ENCODE data around the gene FHOD3. TPM values are rescaled to one million over a fixed set of nuclear protein-coding genes. Genes with fewer than 3 reads are reported as not detected.

FHOD3 gene
- total and polyA plus RNA-seq, 2 of the 13 experiments (the other 11 are each of a cell fraction or from before 2014, with no cell fraction given), result 0.07 TPM; not detected in 1

DNA sequence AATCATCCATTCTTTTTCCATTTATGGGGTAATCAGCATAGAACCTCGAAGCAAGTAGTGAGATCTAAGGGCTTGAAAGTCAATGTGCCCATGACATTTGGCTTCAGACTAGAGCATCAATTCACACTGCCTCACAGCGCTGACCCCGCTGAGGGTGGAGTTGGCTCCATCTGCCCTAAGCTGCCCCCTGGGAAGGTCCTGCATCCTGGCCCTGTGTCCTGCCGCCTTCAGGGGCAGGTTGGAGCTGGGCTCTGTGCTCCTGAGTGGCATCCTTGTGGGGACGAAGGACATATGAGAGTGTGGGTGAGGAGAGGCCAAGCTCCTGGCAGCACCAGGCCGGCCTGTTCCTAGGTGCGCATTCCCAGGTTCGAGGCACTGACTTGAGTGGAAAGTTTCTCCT, 249.4 kb downstream of the FHOD3 start:
- DNase-seq (ENCODE audit: low spot score), result no peak
- WGBS (ENCODE audit: low lambda C conversion rate), result 41% methylated on average over 5 of the region's 8 CpGs
- BruUV-seq (replicated peaks), result no TSS peak
- Histone ChIP-seq H3K9me3 (ENCODE audit: low read length) (no peaks in the 10 kb centered on the region), H3K9ac (ENCODE audit: insufficient read depth, low read depth, low read length) (no peak overlapping the region), H3K27me3 (ENCODE audit: control insufficient read depth in 1 of 2, insufficient read depth in 2 of 2, low read length in 2 of 2) (peaks cover 0 to 18% of the 10 kb centered on the region in 2 experiments; a peak in 3 of 5 replicates), H3K79me2 (ENCODE audit: insufficient read depth, low read length) (no peaks in the 10 kb centered on the region), H3K27ac (ENCODE audit: extremely low read length, insufficient read depth, low read length) (no peak overlapping the region), H3K36me3 (replicated peaks in 1 of 2; ENCODE audit: control insufficient read depth in 1 of 2, insufficient read depth in 2 of 2, low read length in 2 of 2) (no peaks in the 10 kb centered on the region), H4K20me1 (ENCODE audit: insufficient read depth, low read length) (no peaks in the 10 kb centered on the region), H3K4me1 (ENCODE audit: insufficient read depth, low read length) (no peaks in the 10 kb centered on the region), H3K4me3 (replicated peaks in 1 of 3; ENCODE audit: insufficient read depth in 1 of 3, low read depth in 2 of 3, low read length in 3 of 3) (no peak overlapping the region), H3K4me2 (ENCODE audit: low read depth, low read length) (no peak overlapping the region), H2AFZ (ENCODE audit: low read length) (no peak overlapping the region)
- FAIRE-seq, result no peak
- ChIA-PET POLR2A (no interaction called here), CTCF (ENCODE audit: low intra/inter-chr PET ratio, low total read pairs) (no interaction called here)
- no peak for ATAC-seq
- in situ Hi-C loops (cut with HindIII; ENCODE audit: extremely low pct_ligation_motif_present, low pct_unique_long_range_greater_than_20kb), result no loop called here
- intact Hi-C loops (cut with micrococcal nuclease; ENCODE audit: unreplicated experiment), result no loop called here
- TF ChIP-seq ZNF572 (CRISPR knock-in tag; IDR thresholded peaks at IDR 0.05) (no peak), ATF7-NPFF (CRISPR knock-in tag; IDR thresholded peaks at IDR 0.05; ENCODE audit: low read depth) (no peak), CCDC6 (CRISPR knock-in tag; IDR thresholded peaks at IDR 0.05) (no peak), JUND (CRISPR knock-in tag; IDR thresholded peaks at IDR 0.05) (no peak), WIZ (CRISPR knock-in tag; IDR thresholded peaks at IDR 0.05) (no peak), NONO (IDR thresholded peaks at IDR 0.05) (no peak), NONO (CRISPR knock-in tag; conservative IDR thresholded peaks at IDR 0.05) (no peak), ZNF567 (CRISPR knock-in tag; IDR thresholded peaks at IDR 0.05; ENCODE audit: borderline replicate concordance) (no peak), ZNF83 (CRISPR knock-in tag; IDR thresholded peaks at IDR 0.05; ENCODE audit: borderline replicate concordance) (no peak), ZFP1 (CRISPR knock-in tag; IDR thresholded peaks at IDR 0.05) (no peak)
- TF ChIP-seq, protein P1, sequence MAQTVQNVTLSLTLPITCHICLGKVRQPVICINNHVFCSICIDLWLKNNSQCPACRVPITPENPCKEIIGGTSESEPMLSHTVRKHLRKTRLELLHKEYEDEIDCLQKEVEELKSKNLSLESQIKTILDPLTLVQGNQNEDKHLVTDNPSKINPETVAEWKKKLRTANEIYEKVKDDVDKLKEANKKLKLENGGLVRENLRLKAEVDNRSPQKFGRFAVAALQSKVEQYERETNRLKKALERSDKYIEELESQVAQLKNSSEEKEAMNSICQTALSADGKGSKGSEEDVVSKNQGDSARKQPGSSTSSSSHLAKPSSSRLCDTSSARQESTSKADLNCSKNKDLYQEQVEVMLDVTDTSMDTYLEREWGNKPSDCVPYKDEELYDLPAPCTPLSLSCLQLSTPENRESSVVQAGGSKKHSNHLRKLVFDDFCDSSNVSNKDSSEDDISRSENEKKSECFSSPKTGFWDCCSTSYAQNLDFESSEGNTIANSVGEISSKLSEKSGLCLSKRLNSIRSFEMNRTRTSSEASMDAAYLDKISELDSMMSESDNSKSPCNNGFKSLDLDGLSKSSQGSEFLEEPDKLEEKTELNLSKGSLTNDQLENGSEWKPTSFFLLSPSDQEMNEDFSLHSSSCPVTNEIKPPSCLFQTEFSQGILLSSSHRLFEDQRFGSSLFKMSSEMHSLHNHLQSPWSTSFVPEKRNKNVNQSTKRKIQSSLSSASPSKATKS (CRISPR knock-in tag; IDR thresholded peaks at IDR 0.05), result no peak
- TF ChIP-seq, protein P2, sequence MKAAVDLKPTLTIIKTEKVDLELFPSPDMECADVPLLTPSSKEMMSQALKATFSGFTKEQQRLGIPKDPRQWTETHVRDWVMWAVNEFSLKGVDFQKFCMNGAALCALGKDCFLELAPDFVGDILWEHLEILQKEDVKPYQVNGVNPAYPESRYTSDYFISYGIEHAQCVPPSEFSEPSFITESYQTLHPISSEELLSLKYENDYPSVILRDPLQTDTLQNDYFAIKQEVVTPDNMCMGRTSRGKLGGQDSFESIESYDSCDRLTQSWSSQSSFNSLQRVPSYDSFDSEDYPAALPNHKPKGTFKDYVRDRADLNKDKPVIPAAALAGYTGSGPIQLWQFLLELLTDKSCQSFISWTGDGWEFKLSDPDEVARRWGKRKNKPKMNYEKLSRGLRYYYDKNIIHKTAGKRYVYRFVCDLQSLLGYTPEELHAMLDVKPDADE (CRISPR knock-in tag; IDR thresholded peaks at IDR 0.05), result no peak

Measured in HepG2 (cell line).